Liver (tissue), 9 donors: ENCODE measurements around the gene ZXDC. TPM values are rescaled to one million over a fixed set of nuclear protein-coding genes. Genes with fewer than 3 reads are reported as not detected.

Experiments
- DNase-seq: peaks from one replicate; pipeline ENCODE4 v3.0.0-alpha.2; 2017; ENCODE audit warnings: low spot score
- H3K27ac ChIP-seq, 2 donors: one replicate each; pipeline ENCODE4 v1.7.0; 2013; ENCODE audit warnings: inconsistent platforms in 2 of 2, low read length in 2 of 2, control low read depth in 1 of 2, low read depth in 1 of 2, mild to moderate bottlenecking in 1 of 2
- H3K27me3 ChIP-seq, 4 donors: one replicate each; pipeline versions ENCODE4 v1.6.1 to v1.7.0; 2013; ENCODE audit warnings: low read length in 3 of 4, inconsistent platforms in 1 of 4, mild to moderate bottlenecking in 1 of 4, moderate library complexity in 1 of 4; ENCODE audit not compliant: control insufficient read depth in 4 of 4, insufficient read depth in 4 of 4
- H3K36me3 ChIP-seq, 4 donors: one replicate each; pipeline versions ENCODE4 v1.6.1 to v1.7.0; 2013; ENCODE audit warnings: low read length in 3 of 4, mild to moderate bottlenecking in 3 of 4, low read depth in 1 of 4, moderate library complexity in 1 of 4; ENCODE audit not compliant: control insufficient read depth in 4 of 4, insufficient read depth in 3 of 4
- H3K4me1 ChIP-seq, 4 donors: one replicate each; pipeline versions ENCODE4 v1.6.1 to v1.7.0; 2013; ENCODE audit warnings: low read length in 3 of 4, mild to moderate bottlenecking in 3 of 4, moderate library complexity in 1 of 4; ENCODE audit not compliant: control insufficient read depth in 4 of 4, insufficient read depth in 4 of 4
- H3K4me3 ChIP-seq, 3 donors: one replicate each; pipeline versions ENCODE4 v1.6.1 to v1.7.0; 2013; ENCODE audit warnings: low read length in 3 of 3, control low read depth in 1 of 3, low read depth in 1 of 3, mild to moderate bottlenecking in 1 of 3
- H3K9ac ChIP-seq, 2 donors: one replicate each; pipeline ENCODE4 v1.7.0; 2013; ENCODE audit warnings: low read length in 2 of 2, mild to moderate bottlenecking in 2 of 2, moderate library complexity in 2 of 2, control low read depth in 1 of 2, low read depth in 1 of 2
- H3K9me3 ChIP-seq, 4 donors: one replicate each; pipeline versions ENCODE4 v1.6.1 to v1.7.0; 2013; ENCODE audit warnings: low read length in 3 of 4; ENCODE audit not compliant: control insufficient read depth in 4 of 4
- CTCF ChIP-seq: fragments of 150-350 bp; IDR thresholded peaks from 2 replicates; pipeline ENCODE4 v1.5.1; 2017; ENCODE audit warnings: improper control_type of control experiment, low read depth, low read length; ENCODE audit not compliant: missing input control
- EGR1 ChIP-seq, 2 donors: IDR thresholded peaks; 2 replicates each; pipeline ENCODE4 v1.6.1; 2016 to 2018; ENCODE audit warnings: antibody characterized with exemption in 2 of 2, low read depth in 2 of 2
- FOXA1 ChIP-seq: IDR thresholded peaks from 2 replicates; pipeline ENCODE4 v1.6.1; 2016; ENCODE audit warnings: antibody characterized with exemption
- HNF4A ChIP-seq, 2 donors: conservative IDR thresholded peaks; 2 replicates each; pipeline ENCODE4 v1.6.1; 2016; ENCODE audit warnings: antibody characterized with exemption in 2 of 2, mild to moderate bottlenecking in 2 of 2
- HNF4G ChIP-seq: IDR thresholded peaks from 2 replicates; pipeline ENCODE4 v1.6.1; 2016; ENCODE audit warnings: antibody characterized with exemption
- JUND ChIP-seq, 2 donors: IDR thresholded peaks; 2 replicates each; pipeline ENCODE4 v1.6.1; 2016; ENCODE audit warnings: antibody characterized with exemption in 2 of 2
- NR2F2 ChIP-seq: IDR thresholded peaks from 2 replicates; pipeline ENCODE4 v1.6.1; 2016; ENCODE audit warnings: antibody characterized with exemption
- RAD21 ChIP-seq, 2 donors: IDR thresholded peaks; 2 replicates each; pipeline ENCODE4 v1.6.1; 2016; ENCODE audit warnings: antibody characterized with exemption in 2 of 2, mild to moderate bottlenecking in 2 of 2
- REST ChIP-seq: IDR thresholded peaks from 2 replicates; pipeline ENCODE4 v1.6.1; 2016; ENCODE audit warnings: antibody characterized with exemption, mild to moderate bottlenecking
- RXRA ChIP-seq, 2 donors: IDR thresholded peaks; 2 replicates each; pipeline ENCODE4 v1.6.1; 2017 to 2018; ENCODE audit warnings: antibody characterized with exemption in 2 of 2, mild to moderate bottlenecking in 1 of 2
- SP1 ChIP-seq: IDR thresholded peaks from 2 replicates; pipeline ENCODE4 v1.6.1; 2018; ENCODE audit warnings: antibody characterized with exemption, mild to moderate bottlenecking
- TAF1 ChIP-seq: conservative IDR thresholded peaks from 2 replicates; pipeline ENCODE4 v1.6.1; 2016; ENCODE audit warnings: antibody characterized with exemption, mild to moderate bottlenecking
- YY1 ChIP-seq: IDR thresholded peaks from 2 replicates; pipeline ENCODE4 v1.6.1; 2016; ENCODE audit warnings: antibody characterized with exemption, mild to moderate bottlenecking
- ZBTB33 ChIP-seq: IDR thresholded peaks from 2 replicates; pipeline ENCODE4 v1.6.1; 2016; ENCODE audit warnings: antibody characterized with exemption
- WGBS: extraction: QIAGEN DNeasy Blood & Tissue Kit; methylation state at CpG from one replicate; pipeline ENCODE4 v1.1.7; 2013; 5-methylcytosine and 5-hydroxymethylcytosine counted together
- polyA plus RNA-seq, 2 donors: library from polyadenylated mRNA; stranded (reverse) in 1 of 2; unstranded in 1 of 2; fragments of 200-250 nt in 1 of 2; fragments of >200 nt in 1 of 2; fragmentation: Nextera tagmentation in 1 of 2; extraction: Ambion mirVana in 1 of 2; gene quantifications; one replicate each; pipeline versions ENCODE4 v1.2.1 to v1.2.3, GENCODE V29; 2013 to 2015
- total RNA-seq, 2 donors: library from RNA; depleted of rRNA; stranded (reverse); fragments of >200 nt; gene quantifications; one replicate each; pipeline ENCODE4 v1.2.3, GENCODE V29; 2014
- TF ChIP-seq, protein P1 (sequence below): IDR thresholded peaks from 2 replicates; pipeline ENCODE4 v1.6.1; 2016; ENCODE audit warnings: antibody characterized with exemption
- donor health status: healthy.
- donor health status: healthy.
- donor health status: healthy.
- donor health status: healthy.
- donor health status: healthy.

ZXDC gene
- total and polyA plus RNA-seq, 4 donors, result 7.0 to 42.3 (median 13.9) TPM

DNA sequence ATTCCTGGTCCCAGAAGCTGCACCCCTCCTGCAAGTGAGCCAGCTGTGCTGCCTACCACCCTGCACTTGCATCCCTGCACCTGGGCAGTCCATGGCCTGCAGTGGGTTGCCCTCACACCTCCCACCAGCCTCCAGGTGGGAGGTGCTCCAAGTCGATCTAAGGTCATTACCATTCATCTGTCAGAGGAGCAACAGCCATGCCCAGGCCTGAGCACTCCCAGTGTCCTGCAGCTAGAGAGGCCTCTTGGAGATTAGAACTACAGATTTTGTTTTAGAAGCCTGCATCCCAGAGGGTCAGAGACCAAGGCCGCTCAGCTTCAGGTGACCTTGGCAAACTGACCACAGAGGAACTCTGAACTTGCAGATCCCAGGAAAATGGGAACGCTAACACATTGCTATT lies 9.0 kb upstream of the ZXDC start (continued):
- no peak for TF ChIP-seq EGR1 (IDR thresholded peaks at IDR 0.05; ENCODE audit: low read depth in 2 of 2)

- H3K9me3 ChIP-seq, result no peaks in the 10 kb centered on the region
- TF ChIP-seq RXRA (IDR thresholded peaks at IDR 0.05), result no peak
- TF ChIP-seq CTCF, result no peak
- no peak for TF ChIP-seq HNF4G
- no peak for TF ChIP-seq TAF1
- TF ChIP-seq JUND (IDR thresholded peaks at IDR 0.05), result no peak
- no peak for TF ChIP-seq SP1
- no peak for TF ChIP-seq ZBTB33
- no peak for TF ChIP-seq RAD21 (IDR thresholded peaks at IDR 0.05)
- TF ChIP-seq YY1, result no peak
- TF ChIP-seq HNF4A (conservative IDR thresholded peaks at IDR 0.05), result no peak
- TF ChIP-seq, protein P1, sequence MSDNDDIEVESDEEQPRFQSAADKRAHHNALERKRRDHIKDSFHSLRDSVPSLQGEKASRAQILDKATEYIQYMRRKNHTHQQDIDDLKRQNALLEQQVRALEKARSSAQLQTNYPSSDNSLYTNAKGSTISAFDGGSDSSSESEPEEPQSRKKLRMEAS, result no peak
- TF ChIP-seq REST, result no peak
- TF ChIP-seq FOXA1, result no peak
- WGBS, result 82% methylated on average over 3 of the region's 3 CpGs
- H3K4me3 ChIP-seq, result no peak overlapping the region
- no peak overlapping the region for H3K27ac ChIP-seq
- peaks cover 7 to 50% (median 20%) of the 10 kb centered on the region in 4 donors for H3K4me1 ChIP-seq
- peaks cover 0 to 13% (median 7%) of the 10 kb centered on the region in 4 donors for H3K36me3 ChIP-seq
- no peaks in the 10 kb centered on the region for H3K27me3 ChIP-seq
- H3K9ac ChIP-seq, result no peak overlapping the region
- no peak for DNase-seq
Measured at GRCh38 chr3:126484148-126484547, 8.5 kb upstream of the ZXDC start.

DNA sequence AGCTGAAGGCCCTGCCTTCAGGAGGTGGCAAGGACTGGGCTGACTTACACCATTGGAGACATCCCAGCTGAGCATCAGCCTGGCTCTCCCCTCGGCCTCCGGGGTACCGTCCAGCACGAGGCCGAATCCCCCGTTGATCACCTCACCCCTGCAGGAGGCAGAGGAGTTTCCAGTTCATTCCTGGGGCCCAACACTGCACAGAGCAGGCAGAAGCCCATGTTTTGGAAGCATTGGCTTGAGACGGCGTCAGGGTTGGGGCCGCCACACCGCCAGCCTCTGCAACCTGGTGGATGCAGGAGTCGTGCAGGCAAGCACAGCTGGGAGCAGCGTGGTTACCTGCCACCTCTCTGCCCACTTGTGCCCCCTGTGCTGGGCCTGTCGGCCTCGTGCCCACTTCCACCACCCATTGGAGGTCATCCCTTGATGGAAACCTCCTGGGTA lies 7.7 kb upstream of the ZXDC start:
- 94% methylated on average over 14 of the region's 14 CpGs for WGBS
- Histone ChIP-seq H3K4me1 (peaks cover 7 to 50% (median 20%) of the 10 kb centered on the region in 4 donors), H3K27me3 (no peaks in the 10 kb centered on the region), H3K9ac (no peak overlapping the region), H3K36me3 (peaks cover 0 to 5% (median 3%) of the 10 kb centered on the region in 4 donors), H3K4me3 (no peak overlapping the region), H3K27ac (no peak overlapping the region), H3K9me3 (no peaks in the 10 kb centered on the region)
- TF ChIP-seq NR2F2, result no peak
- TF ChIP-seq HNF4A (conservative IDR thresholded peaks at IDR 0.05), result no peak
- TF ChIP-seq RAD21 (IDR thresholded peaks at IDR 0.05), result no peak
- TF ChIP-seq SP1, result no peak
- no peak for TF ChIP-seq HNF4G
- TF ChIP-seq, protein P1, result no peak
- no peak for TF ChIP-seq YY1
- TF ChIP-seq FOXA1, result no peak
- no peak for TF ChIP-seq ZBTB33
- no peak for TF ChIP-seq CTCF
- no peak for DNase-seq
